ENCODE measurements around the gene PRAMEF15. TPM values are rescaled to one million over a fixed set of nuclear protein-coding genes. Genes with fewer than 3 reads are reported as not detected.

PRAMEF15 gene
- total RNA-seq, 1 experiment from 2014 or later = not detected

Small RNAs within 50 kb of the gene (small RNA-seq; reads per million reads assigned to genes)
- gene RNU6-771P = 0 reads per million in 2 experiments

Other genes starting within 250 kb of the PRAMEF15 start
- not detected in 2 replicates for gene PRAMEF25, start 244.8 kb upstream of the PRAMEF15 start, total RNA-seq (2014; rRNA removed; shearing (Covaris generic))
- gene HNRNPCL2, start 198.7 kb upstream of the PRAMEF15 start, total RNA-seq (2014; rRNA removed; shearing (Covaris generic)) = not detected in 2 replicates
- not detected in 2 replicates for gene PRAMEF26, start 159.6 kb upstream of the PRAMEF15 start, total RNA-seq (2014; rRNA removed; shearing (Covaris generic))
- gene HNRNPCL4, start 149.9 kb upstream of the PRAMEF15 start, total RNA-seq (2014; rRNA removed; shearing (Covaris generic)) = not detected in 2 replicates
- not detected in 2 replicates for gene PRAMEF9, start 143.7 kb upstream of the PRAMEF15 start, total RNA-seq (2014; rRNA removed; shearing (Covaris generic))
- gene PRAMEF13, start 114.2 kb upstream of the PRAMEF15 start, total RNA-seq (2014; rRNA removed; shearing (Covaris generic)) = not detected in 2 replicates
- gene PRAMEF18, start 89.4 kb upstream of the PRAMEF15 start, total RNA-seq (2014; rRNA removed; shearing (Covaris generic)) = not detected in 2 replicates
- not detected in 2 replicates for gene PRAMEF5, start 61.4 kb upstream of the PRAMEF15 start, total RNA-seq (2014; rRNA removed; shearing (Covaris generic))
- gene PRAMEF8, start 30.4 kb upstream of the PRAMEF15 start, total RNA-seq (2014; rRNA removed; shearing (Covaris generic)) = not detected in 2 replicates
- not detected in 2 replicates for gene PRAMEF33, start 12.0 kb upstream of the PRAMEF15 start, total RNA-seq (2014; rRNA removed; shearing (Covaris generic))
- not detected in 2 replicates for gene PRAMEF14, start 31.6 kb downstream of the PRAMEF15 start, total RNA-seq (2014; rRNA removed; shearing (Covaris generic))
- gene PRAMEF19, start 56.4 kb downstream of the PRAMEF15 start, total RNA-seq (2014; rRNA removed; shearing (Covaris generic)) = not detected in 2 replicates
- not detected in 2 replicates for gene PRAMEF17, start 74.1 kb downstream of the PRAMEF15 start, total RNA-seq (2014; rRNA removed; shearing (Covaris generic))
- 0.05 TPM in 1 of 2 replicates, not detected in the other for gene PRAMEF20, start 94.9 kb downstream of the PRAMEF15 start, total RNA-seq (2014; rRNA removed; shearing (Covaris generic))
- gene LRRC38, start 198.4 kb downstream of the PRAMEF15 start, total RNA-seq (2014; rRNA removed; shearing (Covaris generic)) = not detected in 2 replicates